ENCODE data around the gene CCL16. TPM values are rescaled to one million over a fixed set of nuclear protein-coding genes. Genes with fewer than 3 reads are reported as not detected.

Gene CCL16
- total RNA-seq, 4 donors from 2014 or later: 0.81 TPM; not detected in 3

Other genes with a start within 250 kb of the CCL16 start
- gene RASL10B, start 249.9 kb downstream of the CCL16 start, total RNA-seq: 10 to 100 TPM in 1 of 4 donors, 1 to 10 TPM in 2, under 1 TPM in 1; 0.94 to 14.5 (median 3.5) TPM
- not detected for gene GAS2L2, start 228.3 kb downstream of the CCL16 start, total RNA-seq
- under 1 TPM in 1 of 4 donors, not detected in 3; 0.40 TPM for gene C17orf50, start 220.6 kb downstream of the CCL16 start, total RNA-seq
- gene MMP28, start 185.9 kb downstream of the CCL16 start, total RNA-seq: 10 to 100 TPM; 12.4 to 48.0 (median 28.6) TPM
- 10 to 100 TPM; 55.9 to 79.8 (median 65.4) TPM for gene TAF15, start 172.0 kb downstream of the CCL16 start, total RNA-seq
- gene HEATR9, start 112.6 kb downstream of the CCL16 start, total RNA-seq: under 1 TPM in 1 of 4 donors, not detected in 3; 0.40 TPM
- gene CCL5, start 101.1 kb downstream of the CCL16 start, total RNA-seq: 1 to 10 TPM; 2.1 to 5.3 (median 3.8) TPM
- gene RDM1, start 50.7 kb downstream of the CCL16 start, total RNA-seq: under 1 TPM in 1 of 4 donors, not detected in 3; 0.93 TPM
- not detected for gene LYZL6, start 37.8 kb downstream of the CCL16 start, total RNA-seq
- 10 to 100 TPM in 3 of 4 donors, 1 to 10 TPM in 1; 3.0 to 43.0 (median 23.2) TPM for gene CCL14, start 5.2 kb upstream of the CCL16 start, total RNA-seq
- under 1 TPM in 1 of 4 donors, not detected in 3; 0.33 TPM for gene CCL15, start 20.1 kb upstream of the CCL16 start, total RNA-seq
- gene CCL23, start 36.5 kb upstream of the CCL16 start, total RNA-seq: 1 to 10 TPM in 2 of 4 donors, not detected in 2; 2.7 to 3.8 TPM
- 1 to 10 TPM in 2 of 4 donors, under 1 TPM in 1, not detected in 1; 0.89 to 4.7 (median 2.5) TPM for gene CCL18, start 82.8 kb upstream of the CCL16 start, total RNA-seq
- 1 to 10 TPM in 2 of 4 donors, not detected in 2; 1.7 to 3.9 TPM for gene CCL3, start 108.6 kb upstream of the CCL16 start, total RNA-seq
- gene CCL4, start 122.3 kb upstream of the CCL16 start, total RNA-seq: 1 to 10 TPM in 2 of 4 donors, under 1 TPM in 1, not detected in 1; 0.78 to 4.3 (median 2.7) TPM
- gene TBC1D3B, start 195.1 kb upstream of the CCL16 start, total RNA-seq: 1 to 10 TPM in 1 of 4 donors, not detected in 3; 3.9 TPM
- gene CCL3L1, start 215.3 kb upstream of the CCL16 start, total RNA-seq: not detected
- gene CCL4L2, start 229.6 kb upstream of the CCL16 start, total RNA-seq: 1 to 10 TPM in 1 of 4 donors, not detected in 3; 2.3 TPM